ENCODE results near the gene ATXN7.

The ATXN7 gene

GRCh38 chr3:63991666-63992065 is 128.0 kb downstream of the ATXN7 start:
- peaks cover 100% of the 10 kb centered on the region for H3K36me3 ChIP-seq
- 0 out of 2 replicates have a peak, but pooled peaks cover 38% of the 10 kb centered on the region for H4K20me1 ChIP-seq
- no peaks in the 10 kb centered on the region for H3K9me3 ChIP-seq
- H3K4me2 ChIP-seq, result no peak overlapping the region
- H3K4me3 ChIP-seq, result no peak overlapping the region
- no peaks in the 10 kb centered on the region for H3K27me3 ChIP-seq
- H3K9ac ChIP-seq, result no peak overlapping the region
- no peak overlapping the region for H3K27ac ChIP-seq
- no peak for TF ChIP-seq Cebpa-rat (IDR thresholded peaks at IDR 0.05)
- H3K4me1 ChIP-seq, result no peaks in the 10 kb centered on the region

- Histone ChIP-seq H3K36me3 (peaks cover 100% of the 10 kb centered on the region), H3K9me3 (no peaks in the 10 kb centered on the region)
Measured at GRCh38 chr3:63992516-63993209, 129.0 kb downstream of the ATXN7 start.

GRCh38 chr3:63993653-63994079 is 130.0 kb downstream of the ATXN7 start:
- Histone ChIP-seq H3K9ac (no peak overlapping the region), H3K36me3 (peaks cover 100% of the 10 kb centered on the region), H4K20me1 (peaks cover 26% of the 10 kb centered on the region; the same call in 1 of the 2 replicates), H3K4me1 (no peaks in the 10 kb centered on the region), H3K4me2 (no peak overlapping the region), H3K9me3 (no peaks in the 10 kb centered on the region), H3K27ac (no peak overlapping the region), H3K4me3 (no peak overlapping the region), H3K27me3 (no peaks in the 10 kb centered on the region)
- TF ChIP-seq Cebpa-rat (IDR thresholded peaks at IDR 0.05), result no peak

More at GRCh38 chr3:63992516-63993209, 129.0 kb downstream of the ATXN7 start:
- Histone ChIP-seq H3K9ac (no peak overlapping the region), H3K27ac (no peak overlapping the region), H3K27me3 (no peaks in the 10 kb centered on the region), H3K4me3 (no peak overlapping the region), H4K20me1 (0 out of 2 replicates have a peak, but pooled peaks cover 35% of the 10 kb centered on the region), H3K4me1 (no peaks in the 10 kb centered on the region), H3K4me2 (no peak overlapping the region)
- TF ChIP-seq Cebpa-rat (IDR thresholded peaks at IDR 0.05), result no peak

- no peak overlapping the region for H3K27ac ChIP-seq
- no peaks in the 10 kb centered on the region for H3K4me1 ChIP-seq
- H4K20me1 ChIP-seq, result peaks cover 34% of the 10 kb centered on the region; the same call in 1 of the 2 replicates
- H3K9ac ChIP-seq, result no peak overlapping the region
- peaks cover 99% of the 10 kb centered on the region for H3K36me3 ChIP-seq
- no peaks in the 10 kb centered on the region for H3K9me3 ChIP-seq
- no peaks in the 10 kb centered on the region for H3K27me3 ChIP-seq
- no peak overlapping the region for H3K4me2 ChIP-seq
- TF ChIP-seq Cebpa-rat (IDR thresholded peaks at IDR 0.05), result no peak
- H3K4me3 ChIP-seq, result no peak overlapping the region
Measured at GRCh38 chr3:63995086-63995485, 131.4 kb downstream of the ATXN7 start.

GRCh38 chr3:63998852-63999754 is 135.4 kb downstream of the ATXN7 start:
- peaks cover 90% of the 10 kb centered on the region for H3K36me3 ChIP-seq
- H3K4me3 ChIP-seq, result no peak overlapping the region
- TF ChIP-seq Cebpa-rat (IDR thresholded peaks at IDR 0.05), result no peak
- H3K27ac ChIP-seq, result no peak overlapping the region
- H3K9ac ChIP-seq, result no peak overlapping the region
- H3K4me1 ChIP-seq, result no peaks in the 10 kb centered on the region
- H3K4me2 ChIP-seq, result no peak overlapping the region
- H4K20me1 ChIP-seq, result peaks cover 16% of the 10 kb centered on the region; the same call in 1 of the 2 replicates
- H3K9me3 ChIP-seq, result no peaks in the 10 kb centered on the region
- H3K27me3 ChIP-seq, result no peaks in the 10 kb centered on the region

GRCh38 chr3:64000453-64001055 is 136.9 kb downstream of the ATXN7 start:
- Histone ChIP-seq H3K27me3 (no peaks in the 10 kb centered on the region), H4K20me1 (peaks cover 25% of the 10 kb centered on the region; the same call in 1 of the 2 replicates), H3K4me3 (no peak overlapping the region), H3K36me3 (peaks cover 90% of the 10 kb centered on the region), H3K9me3 (no peaks in the 10 kb centered on the region), H3K4me2 (no peak overlapping the region), H3K27ac (no peak overlapping the region), H3K4me1 (no peaks in the 10 kb centered on the region), H3K9ac (no peak overlapping the region)
- no peak for TF ChIP-seq Cebpa-rat (IDR thresholded peaks at IDR 0.05)

- no peak for TF ChIP-seq Cebpa-rat (IDR thresholded peaks at IDR 0.05)
- Histone ChIP-seq H3K4me3 (no peak overlapping the region), H3K4me2 (no peak overlapping the region), H4K20me1 (peaks cover 27% of the 10 kb centered on the region; the same call in 1 of the 2 replicates), H3K27ac (no peak overlapping the region), H3K9ac (no peak overlapping the region), H3K27me3 (no peaks in the 10 kb centered on the region), H3K4me1 (peaks cover 2% of the 10 kb centered on the region), H3K36me3 (peaks cover 90% of the 10 kb centered on the region), H3K9me3 (no peaks in the 10 kb centered on the region)
Measured at GRCh38 chr3:64002233-64002632, 138.6 kb downstream of the ATXN7 start.

- H3K27me3 ChIP-seq, result no peaks in the 10 kb centered on the region
- no peak overlapping the region for H3K27ac ChIP-seq
- H3K9ac ChIP-seq, result no peak overlapping the region
- H3K36me3 ChIP-seq, result peaks cover 87% of the 10 kb centered on the region
- TF ChIP-seq Cebpa-rat (IDR thresholded peaks at IDR 0.05), result no peak
- no peak overlapping the region for H3K4me3 ChIP-seq
- H3K9me3 ChIP-seq, result no peaks in the 10 kb centered on the region
- H4K20me1 ChIP-seq, result peaks cover 30% of the 10 kb centered on the region
- H3K4me1 ChIP-seq, result peaks cover 16% of the 10 kb centered on the region
- no peak overlapping the region for H3K4me2 ChIP-seq
Measured at GRCh38 chr3:64003589-64003988, 139.9 kb downstream of the ATXN7 start.

GRCh38 chr3:64008017-64008416 is 144.3 kb downstream of the ATXN7 start:
- no peak for TF ChIP-seq Cebpa-rat (IDR thresholded peaks at IDR 0.05)
- H3K36me3 ChIP-seq, result peaks cover 95% of the 10 kb centered on the region

More at GRCh38 chr3:64008017-64008416, 144.3 kb downstream of the ATXN7 start:
- 0 out of 2 replicates have a peak overlapping the region, but pooled peaks have one; percentile 20 for H3K9ac ChIP-seq
- H4K20me1 ChIP-seq, result peaks cover 54% of the 10 kb centered on the region
- peaks cover 22% of the 10 kb centered on the region for H3K4me1 ChIP-seq
- H3K4me3 ChIP-seq, result no peak overlapping the region
- peak overlapping the region; percentile 29 for H3K4me2 ChIP-seq
- H3K27ac ChIP-seq, result peak overlapping the region; percentile 14; the same call in 1 of the 2 replicates
- H3K9me3 ChIP-seq, result no peaks in the 10 kb centered on the region
- no peaks in the 10 kb centered on the region for H3K27me3 ChIP-seq
